Activated naive CD4-positive, alpha-beta T cell (primary cell): ENCODE measurements around the gene GTF2F2.
"Not testable (repeated sequence)": the region's sequence is repeated elsewhere in the genome, so short reads cannot be mapped to it uniquely, and the experiment has no call there.

ENCODE experiments used
- DNase-seq, 4 experiments: peaks; one replicate each; lab custom pipeline; 2025; lab: John Stamatoyannopoulos, UW

Gene GTF2F2

GRCh38 chr13:45256254-45256653, 135.9 kb downstream of the GTF2F2 start:
- DNase-seq: no peak

DNA sequence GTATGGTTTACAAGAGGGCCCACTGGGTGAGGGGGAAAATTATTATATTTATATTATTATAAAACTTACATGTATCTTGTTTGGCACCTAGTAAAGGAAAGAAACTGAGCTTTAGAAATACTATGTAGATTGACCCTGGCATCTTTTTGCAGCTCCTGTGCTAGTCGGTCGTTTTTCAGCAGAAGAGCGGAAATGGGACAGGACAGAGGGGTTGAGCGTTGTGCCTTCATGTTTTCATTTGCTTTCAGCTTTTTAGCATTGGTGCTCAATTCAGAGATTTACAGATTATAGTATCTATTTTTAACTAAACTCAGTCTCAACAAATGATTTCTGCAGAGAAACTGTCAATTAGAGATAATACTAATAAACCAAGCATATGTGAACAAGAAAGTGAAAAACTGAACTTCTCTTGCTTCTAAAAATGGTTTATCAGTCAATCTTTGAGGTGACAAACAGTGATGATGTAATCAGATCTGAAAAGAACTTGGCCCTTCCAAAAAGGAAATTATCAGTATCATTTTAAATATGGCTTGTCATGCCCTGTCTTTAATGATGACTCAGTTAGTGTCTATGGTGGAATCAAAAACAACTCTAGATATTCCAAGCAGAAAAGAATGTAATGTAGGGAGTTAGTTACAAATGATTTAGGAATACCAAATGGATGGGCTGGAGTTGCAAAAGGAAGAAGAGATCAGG, 137.5 kb downstream of the GTF2F2 start:
- DNase-seq: no peak

- DNase-seq: no peak
Observed at GRCh38 chr13:45258334-45258675, 138.0 kb downstream of the GTF2F2 start.

- no peak for DNase-seq
Observed at GRCh38 chr13:45267215-45267614, 146.9 kb downstream of the GTF2F2 start.

GRCh38 chr13:45269204-45269603, 148.9 kb downstream of the GTF2F2 start:
- DNase-seq: no peak

- no peak for DNase-seq
Observed at GRCh38 chr13:45276913-45277312, 156.6 kb downstream of the GTF2F2 start.

- no peak for DNase-seq
Observed at GRCh38 chr13:45278096-45278645, 157.9 kb downstream of the GTF2F2 start.

- DNase-seq: no peak
Observed at GRCh38 chr13:45280011-45280410, 159.7 kb downstream of the GTF2F2 start.

DNA sequence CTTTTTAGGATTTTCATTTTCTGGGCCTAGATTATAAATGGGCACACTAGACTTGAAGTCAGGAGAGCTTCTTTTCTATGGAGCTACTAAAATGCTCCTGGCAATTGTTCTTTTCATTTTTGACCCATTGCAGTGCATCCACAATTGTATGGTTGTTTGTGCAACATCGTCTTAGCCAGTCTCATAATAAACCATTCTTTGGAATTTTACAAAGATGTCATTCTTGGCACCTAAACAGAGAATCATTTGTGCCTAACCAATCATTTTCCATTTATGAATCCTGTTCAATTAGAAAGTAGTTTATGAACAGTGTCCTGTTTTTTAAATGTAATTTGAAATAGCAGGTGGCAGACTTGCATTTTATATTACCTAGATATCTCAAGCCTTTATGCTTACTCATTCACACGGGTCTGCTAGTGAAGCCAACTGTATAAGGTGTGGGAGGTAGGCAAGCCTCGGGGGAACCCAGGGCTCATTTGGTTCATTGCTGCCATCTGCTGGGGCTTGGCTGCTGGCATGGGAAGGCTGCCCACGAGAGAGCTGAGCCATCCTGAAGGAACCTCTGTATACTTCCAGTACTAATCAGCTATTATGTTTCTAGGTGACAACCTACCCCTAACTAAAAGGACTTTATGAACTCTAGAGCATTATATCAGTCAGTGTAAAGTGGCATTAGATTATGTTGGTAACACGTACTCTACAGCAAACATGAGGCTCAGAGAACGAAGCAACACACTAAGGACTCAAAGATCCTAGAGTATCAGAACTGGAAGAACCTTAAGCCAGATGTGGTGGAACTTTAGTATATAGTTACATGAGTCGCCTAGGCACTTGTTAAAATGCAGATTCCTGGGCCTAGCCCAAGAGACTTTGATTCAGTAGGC, 160.7 kb downstream of the GTF2F2 start:
- DNase-seq: peak in 3 of 4 experiments; percentile 6 to 16 (median 11)

DNA sequence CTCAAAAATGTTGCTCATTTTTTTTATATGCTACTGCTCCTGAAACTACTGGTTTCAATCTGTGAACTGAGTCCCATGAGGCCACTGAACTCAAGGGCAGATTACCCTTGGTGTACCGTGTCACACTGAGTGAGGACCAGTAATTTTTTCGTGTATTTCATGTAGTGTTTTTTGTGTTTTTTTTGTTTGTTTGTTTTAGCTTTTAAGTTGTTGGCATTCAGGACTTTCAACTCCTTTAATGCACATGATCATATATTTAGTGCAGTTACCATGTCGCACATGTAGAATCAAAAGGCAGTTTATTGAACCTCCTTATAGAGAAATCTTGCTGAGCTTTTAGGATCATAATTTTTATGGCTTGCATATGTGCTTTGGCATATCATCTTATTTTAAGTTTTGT, 162.7 kb downstream of the GTF2F2 start:
- DNase-seq: no peak

- no peak for DNase-seq
Observed at GRCh38 chr13:45289936-45290563, 169.7 kb downstream of the GTF2F2 start.

DNA sequence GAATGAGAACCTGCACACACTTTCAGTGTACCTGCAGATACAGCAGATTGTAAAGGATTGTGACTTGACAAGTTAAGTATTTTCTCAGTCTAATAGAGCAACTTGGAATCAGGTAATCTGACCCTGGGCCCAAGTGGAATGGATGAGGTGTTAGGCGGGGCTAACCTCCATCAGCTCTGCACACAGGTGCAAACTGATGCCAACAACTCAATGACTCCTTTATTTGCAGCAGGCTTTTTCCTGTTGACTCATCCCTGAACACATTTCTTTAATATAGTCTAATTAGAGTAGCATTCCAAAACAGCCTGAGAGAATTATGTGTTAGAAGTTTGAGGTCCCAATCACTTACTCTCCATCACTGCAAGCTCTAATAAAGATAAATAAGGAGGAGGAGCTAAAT, 171.9 kb downstream of the GTF2F2 start:
- DNase-seq: no peak

DNA sequence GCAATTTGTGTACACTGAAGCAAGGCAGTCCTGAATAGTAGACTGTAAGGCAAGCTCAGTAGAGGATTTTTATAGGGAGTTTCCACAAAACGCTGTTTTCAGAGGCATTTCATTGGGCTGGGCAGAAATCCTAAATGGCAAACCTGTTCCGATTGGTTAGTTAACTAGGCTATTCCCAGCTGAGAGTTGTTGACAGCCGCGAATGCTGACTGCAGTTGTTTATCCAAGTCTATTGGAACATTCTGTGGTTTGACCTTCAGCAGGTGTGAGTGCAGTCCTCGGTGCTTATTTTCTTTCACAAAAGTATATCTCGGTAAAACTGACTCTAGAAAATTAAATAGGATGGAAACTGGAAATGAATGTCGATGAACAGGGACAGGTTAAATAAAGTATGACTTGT, 175.2 kb downstream of the GTF2F2 start:
- no peak for DNase-seq

- DNase-seq: no peak
Observed at GRCh38 chr13:45296259-45296658, 175.9 kb downstream of the GTF2F2 start.

DNA sequence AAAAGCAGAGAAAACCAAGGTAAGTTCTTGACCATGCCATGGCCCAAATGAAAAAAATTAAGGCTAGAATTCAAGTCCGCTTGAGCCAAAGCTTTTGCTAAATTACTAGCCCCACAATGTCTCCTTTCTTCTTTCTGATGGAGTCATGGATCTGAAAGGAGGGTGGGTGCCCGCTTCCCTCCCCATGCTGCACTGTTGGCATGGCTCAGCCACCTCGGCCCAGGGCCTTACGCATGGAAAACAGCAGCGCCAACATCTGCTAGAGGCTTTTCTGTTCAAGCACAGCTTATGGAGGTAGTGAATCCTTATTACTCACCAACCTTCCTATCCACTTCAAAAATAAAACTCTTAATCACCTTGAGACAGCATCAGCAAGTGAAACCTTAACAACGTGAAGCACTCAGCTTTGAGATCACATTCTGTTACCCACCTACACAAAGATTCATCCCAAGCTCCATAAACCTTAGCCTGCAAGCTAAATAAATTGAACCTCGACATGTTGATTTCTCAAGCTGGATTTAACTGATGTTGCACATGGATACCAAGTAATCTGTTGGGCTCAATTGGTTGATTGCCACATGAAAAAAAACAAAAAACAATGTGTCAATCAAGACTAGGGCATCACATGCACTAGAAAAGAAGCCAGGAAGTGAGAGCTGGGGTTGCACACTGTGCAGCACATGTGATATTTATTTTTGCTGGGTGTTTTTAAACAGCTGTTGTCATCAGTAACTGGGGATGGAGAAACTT, 177.3 kb downstream of the GTF2F2 start:
- no peak for DNase-seq

DNA sequence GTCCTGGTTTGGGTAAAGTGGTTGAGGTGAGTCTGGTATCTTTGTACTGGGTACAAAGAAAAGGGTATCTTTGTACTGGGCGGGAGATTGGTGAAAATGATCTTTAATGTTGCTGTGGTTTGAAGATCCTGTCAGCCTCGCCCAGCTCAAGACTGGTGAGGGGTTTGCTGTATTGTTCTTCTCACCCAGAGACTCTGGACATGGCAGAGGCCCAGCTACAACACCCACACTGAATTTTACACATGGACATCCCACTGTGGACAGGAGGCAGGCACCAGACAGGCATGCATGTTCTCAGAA, 177.8 kb downstream of the GTF2F2 start:
- no peak for DNase-seq

DNA sequence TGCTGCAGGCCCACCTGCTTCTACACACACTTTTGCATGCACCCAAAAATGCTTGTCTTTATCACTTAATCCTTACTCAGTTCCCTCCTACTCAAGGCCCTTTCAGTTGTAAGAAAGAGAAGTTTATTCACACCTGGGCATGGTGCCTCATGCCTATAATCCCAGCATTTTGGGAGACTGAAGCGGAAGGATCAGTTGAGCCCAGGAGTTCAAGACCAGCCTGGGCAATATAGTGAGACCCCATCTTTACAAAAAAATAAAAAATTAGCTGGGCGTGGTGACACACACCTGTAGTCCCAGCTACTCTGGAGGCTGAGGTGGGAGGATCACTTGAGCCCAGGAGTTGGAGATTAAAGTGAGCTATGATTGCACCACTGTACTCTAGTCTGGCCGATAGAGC, 178.2 kb downstream of the GTF2F2 start:
- not testable (repeated sequence) for DNase-seq

- no peak for DNase-seq
Observed at GRCh38 chr13:45299194-45299593, 178.9 kb downstream of the GTF2F2 start.

DNA sequence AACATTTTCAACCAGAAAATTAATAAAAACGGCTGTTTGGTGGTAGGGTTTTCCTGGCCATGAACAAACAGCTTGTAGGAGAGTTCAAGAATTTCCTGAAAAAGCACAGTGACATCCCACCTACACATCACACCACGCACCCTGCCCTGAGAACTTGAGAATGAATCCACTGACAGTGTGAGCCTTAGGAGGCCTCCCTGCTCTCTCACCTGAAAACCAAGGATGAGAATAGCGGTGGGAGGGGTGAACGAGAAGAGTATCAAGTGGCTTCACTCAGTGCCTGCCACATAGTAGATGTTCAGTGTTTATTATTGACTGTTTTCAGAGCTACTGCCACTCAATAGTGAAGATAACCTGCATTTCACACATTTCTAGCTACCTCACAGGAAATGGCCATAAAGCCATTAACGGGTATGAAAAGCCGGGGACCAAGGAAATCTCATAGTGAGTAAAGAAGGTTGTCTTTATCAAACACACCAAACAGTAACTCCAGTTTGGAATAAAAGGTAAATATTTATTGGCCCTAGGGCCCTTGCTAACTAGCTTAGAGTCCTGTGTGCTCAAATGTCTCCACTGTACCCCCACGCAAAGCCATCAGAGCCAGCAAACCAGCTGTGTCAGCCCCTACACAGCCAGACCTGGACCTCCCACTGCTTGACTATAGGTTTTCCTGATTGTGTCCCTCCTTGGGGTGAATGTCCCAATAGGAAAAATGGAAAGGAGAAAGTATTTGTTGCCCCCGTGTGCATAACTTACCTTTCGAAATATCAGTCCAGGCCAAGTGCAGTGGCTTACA, 180.1 kb downstream of the GTF2F2 start:
- DNase-seq: no peak

DNA sequence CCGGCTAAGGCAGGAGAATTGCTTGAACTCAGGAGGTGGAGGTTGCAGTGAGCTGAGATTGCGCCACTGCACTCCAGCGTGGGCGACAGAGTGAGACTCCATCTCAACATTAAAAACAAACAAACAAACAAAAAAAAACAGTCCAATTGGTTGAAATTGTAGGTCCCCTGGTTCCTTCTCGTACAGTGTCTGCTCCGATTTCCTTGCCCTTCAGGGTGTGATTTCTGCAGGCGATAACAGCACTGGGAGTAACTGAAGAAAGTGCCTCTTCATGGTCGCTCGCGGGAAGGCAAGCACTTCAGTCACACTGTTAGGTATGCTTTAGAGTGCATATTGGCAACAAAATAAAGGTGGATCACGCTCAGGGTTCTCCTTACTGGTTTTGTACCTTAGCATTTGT, 181.0 kb downstream of the GTF2F2 start:
- no peak for DNase-seq

DNA sequence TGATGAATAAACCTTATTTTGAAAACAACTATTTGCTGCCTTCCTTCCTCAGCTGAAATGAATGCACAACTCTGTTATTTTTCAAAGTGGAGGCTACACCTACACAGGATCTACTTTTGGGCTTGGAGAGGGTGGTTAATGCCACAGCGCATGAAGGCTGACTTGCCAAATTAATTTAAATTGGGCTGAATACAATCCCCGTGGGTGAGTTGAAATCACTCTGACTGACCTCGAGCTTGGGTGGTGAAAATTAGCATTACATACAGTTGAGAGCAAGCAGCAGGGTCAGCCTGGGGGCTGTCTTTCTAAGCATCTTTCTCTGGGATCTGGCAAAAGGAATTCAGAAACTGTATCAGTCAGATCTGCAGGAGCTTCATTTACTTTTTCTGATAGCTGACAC, 182.2 kb downstream of the GTF2F2 start:
- DNase-seq: no peak
